Keratinocyte (primary cell): ENCODE data around the gene PKNOX1. TPM values are rescaled to one million over a fixed set of nuclear protein-coding genes. Genes with fewer than 3 reads are reported as not detected.

Experiments used
- DNase-seq: peaks from one replicate; pipeline ENCODE4 v3.0.0-alpha.2; 2011; ENCODE audit warnings: low read depth, missing footprints, low spot score
- FAIRE-seq: peaks from 2 replicates; lab custom pipeline; 2011; peaks lifted over from hg19 to GRCh38; lab: Jason Lieb, UNC
- H2AFZ ChIP-seq: 2 replicates; pipeline ENCODE4 v1.6.0; 2012; ENCODE audit warnings: low read length, control low read depth, inconsistent platforms; ENCODE audit not compliant: control insufficient read depth
- H3K27ac ChIP-seq: 2 replicates; pipeline ENCODE4 v1.5.1; 2011; ENCODE audit warnings: low read length; ENCODE audit not compliant: control insufficient read depth, insufficient read depth
- H3K27me3 ChIP-seq: 3 replicates; pipeline ENCODE4 v1.6.0; 2011; ENCODE audit warnings: low read length; ENCODE audit not compliant: control insufficient read depth, insufficient read depth; ENCODE audit errors: extremely low read depth
- H3K36me3 ChIP-seq, 2 experiments: 2 replicates in 1 of 2; 3 replicates in 1 of 2; pipeline ENCODE4 v1.5.1; 2011; ENCODE audit warnings: low read length in 2 of 2, mild to moderate bottlenecking in 1 of 2; ENCODE audit not compliant: control insufficient read depth in 2 of 2, insufficient read depth in 2 of 2; ENCODE audit errors: extremely low read depth in 1 of 2
- H3K4me1 ChIP-seq: 3 replicates; pipeline ENCODE4 v1.5.1; 2011; ENCODE audit warnings: low read length; ENCODE audit not compliant: control insufficient read depth, insufficient read depth; ENCODE audit errors: extremely low read depth
- H3K4me2 ChIP-seq: 3 replicates; pipeline ENCODE4 v1.6.0; 2011; ENCODE audit warnings: low read depth, low read length; ENCODE audit not compliant: control insufficient read depth, insufficient read depth; ENCODE audit errors: extremely low read depth
- H3K4me3 ChIP-seq, 3 experiments: fragments of 200-600 bp in 1 of 3; sonication (generic) in 1 of 3; 2 replicates in 2 of 3; 3 replicates in 1 of 3; pipeline ENCODE4 v1.5.1; 2011 to 2016; ENCODE audit warnings: low read length in 3 of 3, mild to moderate bottlenecking in 3 of 3, control low read depth in 2 of 3, inconsistent platforms in 1 of 3, low read depth in 1 of 3, mixed read lengths in 1 of 3, mixed run types in 1 of 3, moderate library complexity in 1 of 3; ENCODE audit not compliant: control insufficient read depth in 2 of 3, insufficient read depth in 2 of 3; ENCODE audit errors: extremely low read depth in 1 of 3
- H3K79me2 ChIP-seq: 2 replicates; pipeline ENCODE4 v1.6.0; 2012; ENCODE audit warnings: low read length; ENCODE audit not compliant: control insufficient read depth, insufficient read depth
- H3K9ac ChIP-seq: 3 replicates; pipeline ENCODE4 v1.6.0; 2011; ENCODE audit warnings: low read length; ENCODE audit not compliant: control insufficient read depth, insufficient read depth; ENCODE audit errors: extremely low read depth
- H3K9me1 ChIP-seq: 3 replicates; pipeline ENCODE4 v1.6.0; 2011; ENCODE audit warnings: low read length; ENCODE audit not compliant: control insufficient read depth, insufficient read depth; ENCODE audit errors: extremely low read depth
- H3K9me3 ChIP-seq: 2 replicates; pipeline ENCODE4 v1.5.1; 2012; ENCODE audit warnings: low read depth, low read length; ENCODE audit not compliant: control insufficient read depth
- H4K20me1 ChIP-seq: 3 replicates; pipeline ENCODE4 v1.6.0; 2011; ENCODE audit warnings: low read length; ENCODE audit not compliant: control insufficient read depth, insufficient read depth; ENCODE audit errors: extremely low read depth
- CTCF ChIP-seq, 3 experiments: IDR thresholded peaks in 1 of 3; conservative IDR thresholded peaks in 1 of 3; optimal IDR thresholded peaks in 1 of 3; 2 replicates in 2 of 3; 3 replicates in 1 of 3; pipeline versions ENCODE3 to v1.5.1; 2011; ENCODE audit warnings: low read length in 3 of 3, mild to moderate bottlenecking in 3 of 3, moderate library complexity in 2 of 3, control low read depth in 1 of 3, inconsistent platforms in 1 of 3; ENCODE audit not compliant: insufficient read depth in 2 of 3; ENCODE audit errors: extremely low read depth in 1 of 3
- EZH2 ChIP-seq: IDR thresholded peaks from one replicate; pipeline ENCODE4 v1.6.1; 2012; ENCODE audit warnings: inconsistent platforms, mild to moderate bottlenecking, low read length, moderate library complexity
- dilution Hi-C: fragments of 300-500 bp; cut with MboI; formaldehyde crosslinking; loops from one replicate; pipeline ENCODE4 v1.7.0; 2020; ENCODE audit warnings: low sequenced_read_pairs; ENCODE audit not compliant: extremely low pct_ligation_motif_present
- polyA plus RNA-seq, 5 experiments: library from polyadenylated mRNA; depleted of rRNA in 3 of 5; stranded (reverse) in 3 of 5; stranded (forward) in 1 of 5; unstranded in 1 of 5; fragments of >200 nt; gene quantifications; 1 replicate in 1 of 5; 2 replicates in 3 of 5; 3 replicates in 1 of 5; pipeline versions ENCODE4 v1.2.1 to v1.2.3, GENCODE V29; 2011 to 2012; ENCODE audit warnings: missing spikeins in 2 of 5, low read depth in 1 of 5, low replicate concordance in 1 of 5

Gene PKNOX1
- polyA plus RNA-seq, 1 donor (not counting 4 experiments of a cell fraction or from before 2014, with no cell fraction given): 33.3 TPM

DNA sequence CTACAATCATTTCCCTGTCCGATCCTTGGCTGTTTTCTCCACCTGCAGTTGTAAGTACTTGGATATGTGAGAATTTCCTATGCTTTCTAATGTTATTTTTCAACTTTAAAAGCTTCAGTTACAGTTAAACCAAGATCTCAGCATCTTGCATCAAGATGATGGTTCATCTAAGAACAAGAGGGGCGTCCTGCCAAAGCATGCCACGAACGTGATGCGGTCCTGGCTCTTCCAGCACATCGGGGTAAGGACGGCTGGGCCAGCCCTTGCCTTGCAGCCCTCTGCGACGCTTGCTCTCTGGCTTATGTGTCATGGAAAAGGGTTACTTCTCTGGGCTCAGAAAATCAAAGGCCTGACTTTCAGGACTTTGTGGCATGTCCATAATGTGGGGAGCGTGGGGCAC, 46.8 kb downstream of the PKNOX1 start:
- H3K27me3 ChIP-seq: no peaks in the 10 kb centered on the region
- no peaks in the 10 kb centered on the region for H3K9me3 ChIP-seq
- no peak overlapping the region for H3K9ac ChIP-seq
- H3K27ac ChIP-seq: no peak overlapping the region
- H3K79me2 ChIP-seq: no peaks in the 10 kb centered on the region
- no peaks in the 10 kb centered on the region for H3K4me1 ChIP-seq
- dilution Hi-C loops: no loop called here
- H3K4me2 ChIP-seq: no peak overlapping the region
- H3K36me3 ChIP-seq: peaks cover 22 to 26% of the 10 kb centered on the region in 2 experiments
- DNase-seq: no peak
- H3K9me1 ChIP-seq: no peaks in the 10 kb centered on the region
- TF ChIP-seq EZH2 (no peak), CTCF (optimal IDR thresholded peaks at IDR 0.05 in 1 of 3, IDR thresholded peaks at IDR 0.05 in 1 of 3, conservative IDR thresholded peaks at IDR 0.05 in 1 of 3; ENCODE audit: extremely low read depth in 1 of 3, insufficient read depth in 2 of 3, low read length in 3 of 3) (no peak)
- no peak overlapping the region for H3K4me3 ChIP-seq
- FAIRE-seq: no peak
- no peaks in the 10 kb centered on the region for H4K20me1 ChIP-seq
- H2AFZ ChIP-seq: no peak overlapping the region

- H3K4me2 ChIP-seq: no peak overlapping the region
- no peaks in the 10 kb centered on the region for H4K20me1 ChIP-seq
- H3K79me2 ChIP-seq: no peaks in the 10 kb centered on the region
- dilution Hi-C loops: no loop called here
- H3K27me3 ChIP-seq: no peaks in the 10 kb centered on the region
- no peak overlapping the region for H3K9ac ChIP-seq
- no peak overlapping the region for H3K4me3 ChIP-seq
- no peak overlapping the region for H2AFZ ChIP-seq
- DNase-seq: no peak
- no peaks in the 10 kb centered on the region for H3K9me3 ChIP-seq
- H3K36me3 ChIP-seq: peaks cover 18 to 25% of the 10 kb centered on the region in 2 experiments
- H3K4me1 ChIP-seq: no peaks in the 10 kb centered on the region
- no peak overlapping the region for H3K27ac ChIP-seq
- no peak for TF ChIP-seq CTCF (optimal IDR thresholded peaks at IDR 0.05 in 1 of 3, IDR thresholded peaks at IDR 0.05 in 1 of 3, conservative IDR thresholded peaks at IDR 0.05 in 1 of 3; ENCODE audit: extremely low read depth in 1 of 3, insufficient read depth in 2 of 3, low read length in 3 of 3)
- no peak for TF ChIP-seq EZH2
- H3K9me1 ChIP-seq: no peaks in the 10 kb centered on the region
- no peak for FAIRE-seq
Observed at GRCh38 chr21:43021756-43022600, 47.6 kb downstream of the PKNOX1 start.
